AG04449 (cell line): ENCODE results near the gene TANGO2.
"Not testable (repeated sequence)": the region's sequence is repeated elsewhere in the genome, so short reads cannot be mapped to it uniquely, and the experiment has no call there.

ENCODE experiments used
- CTCF ChIA-PET: fragments of 350-600 bp; formaldehyde crosslinking; extraction: SDS; loops from one replicate; lab custom pipeline; 2021; ENCODE audit warnings: antibody characterized with exemption; lab: Yijun Ruan, JAX
- POLR2A ChIA-PET: fragments of 400-600, 350-600 bp; formaldehyde crosslinking; extraction: SDS; loops from one replicate; lab custom pipeline; 2020; ENCODE audit warnings: antibody characterized with exemption, inconsistent platforms; lab: Yijun Ruan, JAX
- DNase-seq: peaks from one replicate; pipeline ENCODE4 v3.0.0-alpha.2; 2010; ENCODE audit warnings: low read depth, low spot score
- H3K4me3 ChIP-seq: 2 replicates; pipeline ENCODE4 v1.5.1; 2011; ENCODE audit warnings: low read depth, mild to moderate bottlenecking, control low read depth, low read length
- CTCF ChIP-seq: IDR thresholded peaks from one replicate; pipeline ENCODE4 v1.5.1; 2011; ENCODE audit warnings: mild to moderate bottlenecking, moderate library complexity, low read length, control low read depth, inconsistent platforms; ENCODE audit not compliant: insufficient read depth; ENCODE audit errors: missing control alignments

TANGO2 gene

GRCh38 chr22:20065896-20066616 lies 45.1 kb downstream of the TANGO2 start:
- ChIA-PET CTCF (no interaction called here), POLR2A (no interaction called here)
- DNase-seq = no peak
- no peak overlapping the region for H3K4me3 ChIP-seq
- no peak for TF ChIP-seq CTCF

GRCh38 chr22:20066617-20067383 lies 45.9 kb downstream of the TANGO2 start:
- CTCF ChIA-PET = no interaction called here

GRCh38 chr22:20067384-20067682 lies 46.4 kb downstream of the TANGO2 start:
- H3K4me3 ChIP-seq, DNase-seq, POLR2A ChIA-PET, CTCF ChIA-PET: not testable (repeated sequence)

More at GRCh38 chr22:20066617-20067383, 45.9 kb downstream of the TANGO2 start:
- no peak overlapping the region for H3K4me3 ChIP-seq
- no peak for TF ChIP-seq CTCF
- DNase-seq = no peak
- POLR2A ChIA-PET = no interaction called here

- TF ChIP-seq CTCF = no peak
- POLR2A ChIA-PET = no interaction called here
- CTCF ChIA-PET = no interaction called here
- H3K4me3 ChIP-seq = no peak overlapping the region
- DNase-seq = no peak
Measured at GRCh38 chr22:20068640-20069039, 47.7 kb downstream of the TANGO2 start.

- ChIA-PET POLR2A (no interaction called here), CTCF (interaction anchor here (1.3 kb wide), 1 partner anchor 16 kb away, joined by 4 read pairs; no protein-coding TSS in a partner anchor)
- H3K4me3 ChIP-seq = no peak overlapping the region
- TF ChIP-seq CTCF = no peak
- no peak for DNase-seq
Measured at GRCh38 chr22:20069331-20070042, 48.6 kb downstream of the TANGO2 start.

- POLR2A ChIA-PET = no interaction called here
- CTCF ChIA-PET = interaction anchor here (1.4 kb wide), 1 partner anchor 11 kb away, joined by 3 read pairs; no protein-coding TSS in a partner anchor
- no peak for TF ChIP-seq CTCF
- DNase-seq = no peak
- no peak overlapping the region for H3K4me3 ChIP-seq
Measured at GRCh38 chr22:20071524-20071972, 50.6 kb downstream of the TANGO2 start.
